Heart left ventricle (tissue), 16 donors: ENCODE results near the gene NRF1. TPM values are rescaled to one million over a fixed set of nuclear protein-coding genes. Genes with fewer than 3 reads are reported as not detected.

Experiments used
- ATAC-seq, 4 donors: fragments of 200-7000 bp; cut with Tn5 transposase; one replicate each; pipeline ENCODE4 v1.9.1; 2020 to 2022; ENCODE audit warnings: moderate library complexity in 4 of 4, mild to moderate bottlenecking in 3 of 4, moderate number of reproducible peaks in 1 of 4
- DNase-seq, 5 donors: peaks; one replicate each; pipeline ENCODE4 v3.0.0-alpha.2; 2020
- H3K27ac ChIP-seq, 12 donors: fragments of 200-600 bp; sonication (generic) in 4 of 12; one replicate each; pipeline versions ENCODE4 v1.5.0 to v1.8.0; 2016 to 2022; ENCODE audit warnings: mild to moderate bottlenecking in 2 of 12
- H3K27me3 ChIP-seq, 9 donors: fragments of 200-600 bp; sonication (generic) in 2 of 9; one replicate each; pipeline versions ENCODE4 v1.5.1 to v1.8.0; 2016 to 2022; ENCODE audit warnings: mild to moderate bottlenecking in 3 of 9
- H3K36me3 ChIP-seq, 9 donors: fragments of 200-600 bp; sonication (generic) in 2 of 9; one replicate each; pipeline versions ENCODE4 v1.5.0 to v1.8.0; 2018 to 2022; ENCODE audit warnings: mild to moderate bottlenecking in 2 of 9
- H3K4me1 ChIP-seq, 12 donors: fragments of 200-600 bp; sonication (generic) in 4 of 12; one replicate each; pipeline versions ENCODE4 v1.5.0 to v1.8.0; 2016 to 2022; ENCODE audit warnings: mild to moderate bottlenecking in 3 of 12
- H3K4me3 ChIP-seq, 12 donors: fragments of 200-600 bp; sonication (generic) in 4 of 12; one replicate each; pipeline versions ENCODE4 v1.5.0 to v1.8.0; 2017 to 2022; ENCODE audit warnings: mild to moderate bottlenecking in 9 of 12, moderate library complexity in 4 of 12
- H3K9me3 ChIP-seq, 12 donors: fragments of 200-600 bp; sonication (generic) in 4 of 12; one replicate each; pipeline versions ENCODE4 v1.5.0 to v1.8.0; 2016 to 2022; ENCODE audit warnings: mild to moderate bottlenecking in 1 of 12
- CTCF ChIP-seq, 12 donors: fragments of 200-600 bp; sonication (generic) in 4 of 12; IDR thresholded peaks; one replicate each; pipeline versions ENCODE4 v1.5.0 to v1.8.0; 2018 to 2022; ENCODE audit warnings: antibody characterized with exemption in 12 of 12, mild to moderate bottlenecking in 5 of 12
- POLR2A ChIP-seq, 2 donors: fragments of 450-650 bp; IDR thresholded peaks; one replicate each; pipeline ENCODE4 v1.6.1; 2017; ENCODE audit warnings: antibody characterized with exemption in 2 of 2, mild to moderate bottlenecking in 2 of 2, moderate library complexity in 2 of 2
- WGBS, 4 donors: extraction: QIAGEN DNeasy Blood & Tissue Kit in 2 of 4; methylation state at CpG; one replicate each; pipeline versions ENCODE4 v1.1.5 to v1.1.7; 2013 to 2018; 5-methylcytosine and 5-hydroxymethylcytosine counted together
- intact Hi-C, 10 donors: fragments of 100-400 bp; cut with DNase I; formaldehyde crosslinking; loops; one replicate each; pipeline versions ENCODE4 v1.11.1 to v1.14.2; 2022
- polyA plus RNA-seq, 2 donors: library from polyadenylated mRNA; stranded (reverse); fragments of 200-250 nt; gene quantifications; one replicate each; pipeline ENCODE4 v1.2.3, GENCODE V29; 2013
- total RNA-seq, 9 donors: library from RNA; depleted of rRNA in 2 of 9; stranded (reverse); fragments of >200 nt in 2 of 9; fragmentation: NEBNext Ultra II Directional in 3 of 9; extraction: Animal tissue kit (Norgen Biotek cat#: 25700) in 3 of 9; gene quantifications; one replicate each; pipeline versions ENCODE4 v1.1.0 to v1.2.4, GENCODE V29; 2016 to 2023
- donor health status: ischemic (EF 13 %, LVEDD 7.1; RV severe dilation, severe dysfunction).
- donor health status: healthy with polysubstance abuse.
- donor health status: DM: no; HTN: yes; CAD: no.
- donor health status: DM: no; HTN: no; CAD: no.
- donor health status: ischemic (EF 25% LVEDD 6.9; RV normal size, moderate dysfunction).
- donor health status: ischemic (EF 25% LVEDD 5.7; RV mildly dilated, moderate dysfunction).
- donor health status: healthy.
- donor health status: DM: yes; HTN: yes; CAD: no.
- donor health status: ischemic (EF 35%, LVEDD 5.7; RV mildly dilated, moderate dysfunction).
- donor health status: nonischemic (EF 11% LVEDD 7.7; RV severe dilation, severe dysfunction).
- donor health status: DM: yes; HTN: yes; CAD: no.
- donor health status: PGD.
- donor health status: ischemic (EF 29% LVEDD 5.4; RV normal size, mild dysfunction).
- donor health status: nonischemic (EF 23%, LVEDD 6.1; RV moderate dilation, normal function).

Gene NRF1
- total and polyA plus RNA-seq, 11 donors, result 6.2 to 20.7 (median 11.9) TPM

GRCh38 chr7:129768614-129769399 lies 157.3 kb downstream of the NRF1 start:
- TF ChIP-seq POLR2A (IDR thresholded peaks at IDR 0.05) (no peak), CTCF (IDR thresholded peaks at IDR 0.05) (no peak)
- intact Hi-C loops, result no loop called here
- no peaks in the 10 kb centered on the region for H3K9me3 ChIP-seq
- no peak for ATAC-seq
- no peak overlapping the region for H3K27ac ChIP-seq
- no peaks in the 10 kb centered on the region for H3K4me1 ChIP-seq
- 81 to 89% (median 84%) methylated on average over 14 to 17 of the region's 17 CpGs for WGBS, 4 donors
- H3K36me3 ChIP-seq, result no peaks in the 10 kb centered on the region
- no peak overlapping the region for H3K4me3 ChIP-seq
- peaks cover 0 to 10% (median 0%) of the 10 kb centered on the region in 9 donors for H3K27me3 ChIP-seq
- DNase-seq, result no peak

GRCh38 chr7:129769400-129769774 lies 157.9 kb downstream of the NRF1 start:
- TF ChIP-seq CTCF (IDR thresholded peaks at IDR 0.05) (no peak), POLR2A (IDR thresholded peaks at IDR 0.05) (no peak)
- WGBS, 4 donors, result 85 to 93% (median 92%) methylated on average over 7 to 9 of the region's 9 CpGs
- H3K4me1 ChIP-seq, result no peaks in the 10 kb centered on the region
- DNase-seq (no peak), ATAC-seq (no peak)
- no peak overlapping the region for H3K4me3 ChIP-seq
- intact Hi-C loops, result no loop called here
- no peaks in the 10 kb centered on the region for H3K36me3 ChIP-seq
- no peak overlapping the region for H3K27ac ChIP-seq
- H3K9me3 ChIP-seq, result no peaks in the 10 kb centered on the region
- peaks cover 0 to 13% (median 0%) of the 10 kb centered on the region in 9 donors for H3K27me3 ChIP-seq

GRCh38 chr7:129769866-129770808 lies 158.6 kb downstream of the NRF1 start:
- H3K27ac ChIP-seq, result no peak overlapping the region
- 81 to 88% (median 88%) methylated on average over 19 to 21 of the region's 21 CpGs for WGBS, 4 donors
- no peak overlapping the region for H3K4me3 ChIP-seq
- no peaks in the 10 kb centered on the region for H3K4me1 ChIP-seq
- H3K36me3 ChIP-seq, result no peaks in the 10 kb centered on the region
- peaks cover 0 to 15% (median 0%) of the 10 kb centered on the region in 9 donors for H3K27me3 ChIP-seq
- no peak for ATAC-seq
- no peak for DNase-seq
- intact Hi-C loops, result no loop called here
- TF ChIP-seq POLR2A (IDR thresholded peaks at IDR 0.05), result no peak
- no peak for TF ChIP-seq CTCF (IDR thresholded peaks at IDR 0.05)
- no peaks in the 10 kb centered on the region for H3K9me3 ChIP-seq
